Measurements from ENCODE around the gene PLPPR2. TPM values are rescaled to one million over a fixed set of nuclear protein-coding genes. Genes with fewer than 3 reads are reported as not detected.
"Not testable (repeated sequence)": the region's sequence is repeated elsewhere in the genome, so short reads cannot be mapped to it uniquely, and the experiment has no call there.

Gene PLPPR2
- total and polyA plus RNA-seq, 9 donors: 11.6 to 42.5 (median 31.3) TPM

GRCh38 chr19:11346104-11346940 is 8.9 kb upstream of the PLPPR2 start, which contains the start of the genes CCDC159 and TMEM205:
CCDC159 (plus strand) TSS chr19:11346519; CDS start chr19:11346607, 88 bp downstream.
TMEM205 (minus strand) TSS chr19:11346268; CDS start chr19:11345619, 649 bp downstream.
- Histone ChIP-seq H3K27me3 (no peaks in the 10 kb centered on the region), H3K36me3 (no peaks in the 10 kb centered on the region), H3K9me3 (no peaks in the 10 kb centered on the region), H3K4me3 (peak within 1 kb of the TSS; percentile 65), H3K4me1 (ENCODE audit: insufficient read depth) (peaks cover 10% of the 10 kb centered on the region), H3K27ac (peak within 1 kb of the TSS; percentile 2 to 81)
- 0% methylated on average over 48 to 50 of the region's 50 CpGs for WGBS, 3 donors
- intact Hi-C loops (cut with DNase I): no loop called here
- TF ChIP-seq POLR2A (IDR thresholded peaks at IDR 0.05): peak; percentile 90
- TF ChIP-seq EP300 (IDR thresholded peaks at IDR 0.05): peak; percentile 51
- peak in 1 of 3 donors; percentile 14 for TF ChIP-seq CTCF (IDR thresholded peaks at IDR 0.05)
- DNase-seq: peak; percentile 99 to 100 (median 99)

- Histone ChIP-seq H3K4me1 (ENCODE audit: insufficient read depth) (peaks cover 10% of the 10 kb centered on the region), H3K27ac (no peak overlapping the region), H3K27me3 (no peaks in the 10 kb centered on the region), H3K36me3 (no peaks in the 10 kb centered on the region), H3K9me3 (no peaks in the 10 kb centered on the region), H3K4me3 (no peak overlapping the region)
- 67 to 73% (median 72%) methylated on average over 7 of the region's 7 CpGs for WGBS, 3 donors
- no peak for DNase-seq
- no peak for TF ChIP-seq POLR2A (IDR thresholded peaks at IDR 0.05)
- no peak for TF ChIP-seq EP300 (IDR thresholded peaks at IDR 0.05)
- no peak for TF ChIP-seq CTCF (IDR thresholded peaks at IDR 0.05)
- intact Hi-C loops (cut with DNase I): no loop called here
These were observed 7.6 kb upstream of the PLPPR2 start for GRCh38 chr19:11347546-11348039.

- TF ChIP-seq CTCF (IDR thresholded peaks at IDR 0.05) (no peak), EP300 (IDR thresholded peaks at IDR 0.05) (no peak), POLR2A (IDR thresholded peaks at IDR 0.05) (no peak)
- Histone ChIP-seq H3K4me3 (no peak overlapping the region), H3K27me3 (no peaks in the 10 kb centered on the region), H3K9me3 (no peaks in the 10 kb centered on the region), H3K27ac (no peak overlapping the region), H3K4me1 (ENCODE audit: insufficient read depth) (peaks cover 6% of the 10 kb centered on the region), H3K36me3 (no peaks in the 10 kb centered on the region)
- intact Hi-C loops (cut with DNase I): no loop called here
- 92 to 99% (median 95%) methylated on average over 4 of the region's 4 CpGs for WGBS, 3 donors
- no peak for DNase-seq
These were observed 6.1 kb upstream of the PLPPR2 start for GRCh38 chr19:11349171-11349570.

GRCh38 chr19:11354102-11354501 is 1.1 kb upstream of the PLPPR2 start:
- H3K27ac ChIP-seq; H3K4me1 ChIP-seq (ENCODE audit: insufficient read depth); DNase-seq; H3K4me3 ChIP-seq; H3K27me3 ChIP-seq; H3K9me3 ChIP-seq; H3K36me3 ChIP-seq; intact Hi-C loops (cut with DNase I): not testable (repeated sequence)
- 94 to 100% (median 100%) methylated on average over 4 of the region's 4 CpGs for WGBS, 3 donors

- intact Hi-C loops (cut with DNase I): no loop called here
- Histone ChIP-seq H3K27me3 (no peaks in the 10 kb centered on the region), H3K36me3 (no peaks in the 10 kb centered on the region), H3K4me1 (ENCODE audit: insufficient read depth) (peaks cover 9% of the 10 kb centered on the region), H3K9me3 (no peaks in the 10 kb centered on the region), H3K27ac (peak overlapping the region in 1 of 2 donors; percentile 51), H3K4me3 (peak overlapping the region; percentile 84)
- 62 to 75% (median 69%) methylated on average over 6 of the region's 6 CpGs for WGBS, 3 donors
- no peak for DNase-seq
- TF ChIP-seq CTCF (IDR thresholded peaks at IDR 0.05): no peak
- no peak for TF ChIP-seq EP300 (IDR thresholded peaks at IDR 0.05)
- no peak for TF ChIP-seq POLR2A (IDR thresholded peaks at IDR 0.05)
These were observed 804 bp downstream of the PLPPR2 start for GRCh38 chr19:11356074-11356397.

Data from ovary (tissue), 9 donors.